SW 1271 (cell line): ENCODE results near the gene LUC7L2.
"Not testable (repeated sequence)": the region's sequence is repeated elsewhere in the genome, so short reads cannot be mapped to it uniquely, and the experiment has no call there.

ENCODE experiments used
- DNase-seq, 2 experiments: peaks; one replicate each; lab custom pipeline; 2025; lab: John Stamatoyannopoulos, UW

Gene LUC7L2

DNA sequence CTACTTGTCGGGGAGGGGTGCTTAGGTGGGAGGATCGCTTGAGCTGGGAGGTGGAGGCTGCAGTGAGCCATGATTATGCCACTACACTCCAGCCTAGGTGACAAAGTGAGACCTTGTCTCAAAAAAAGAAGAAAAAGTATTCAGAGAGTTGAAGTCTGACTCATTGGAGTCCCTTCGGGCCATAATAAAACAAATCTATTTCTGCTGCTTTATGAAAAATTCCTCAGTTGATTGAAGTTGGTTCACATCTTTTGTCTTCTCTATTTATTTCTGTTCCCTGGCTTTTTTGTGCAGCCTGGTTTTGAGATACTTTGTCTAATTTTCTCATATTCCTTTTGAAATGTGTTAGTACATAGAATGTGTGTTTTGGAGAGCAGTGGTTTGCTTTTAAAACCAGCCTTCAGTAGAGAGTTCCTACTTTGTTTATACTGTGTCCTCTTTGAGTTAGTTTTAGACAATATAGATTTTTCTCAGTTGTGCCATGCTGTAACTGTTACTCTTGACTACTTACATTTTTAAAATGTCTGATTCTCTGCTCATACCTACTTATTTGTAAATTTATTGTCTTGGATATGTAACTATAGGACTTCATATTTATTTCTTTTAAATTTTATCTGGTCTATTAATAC is 36.7 kb downstream of the LUC7L2 start:
- no peak for DNase-seq

- no peak for DNase-seq
Measured at GRCh38 chr7:139397192-139397591, 37.5 kb downstream of the LUC7L2 start.

GRCh38 chr7:139403601-139404000 is 43.9 kb downstream of the LUC7L2 start:
- no peak for DNase-seq

DNA sequence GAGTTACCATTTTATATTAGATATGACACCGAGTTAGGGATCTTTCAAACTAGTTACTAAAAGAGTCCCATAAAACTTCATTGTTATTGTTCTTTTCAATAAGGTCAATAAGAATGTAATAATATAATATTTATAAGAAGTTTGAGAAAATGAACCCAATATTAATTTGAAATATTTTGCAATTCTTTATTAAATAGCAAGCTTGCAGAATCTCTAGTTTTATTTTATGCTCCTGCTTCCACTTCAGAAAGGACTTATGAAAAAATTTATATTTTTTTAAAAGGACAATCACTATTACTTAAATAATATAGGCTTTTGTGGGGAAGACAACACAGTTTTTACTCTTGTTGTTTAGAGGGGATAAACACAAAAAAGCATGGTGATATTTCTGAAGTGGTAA is 47.9 kb downstream of the LUC7L2 start:
- DNase-seq = no peak

DNA sequence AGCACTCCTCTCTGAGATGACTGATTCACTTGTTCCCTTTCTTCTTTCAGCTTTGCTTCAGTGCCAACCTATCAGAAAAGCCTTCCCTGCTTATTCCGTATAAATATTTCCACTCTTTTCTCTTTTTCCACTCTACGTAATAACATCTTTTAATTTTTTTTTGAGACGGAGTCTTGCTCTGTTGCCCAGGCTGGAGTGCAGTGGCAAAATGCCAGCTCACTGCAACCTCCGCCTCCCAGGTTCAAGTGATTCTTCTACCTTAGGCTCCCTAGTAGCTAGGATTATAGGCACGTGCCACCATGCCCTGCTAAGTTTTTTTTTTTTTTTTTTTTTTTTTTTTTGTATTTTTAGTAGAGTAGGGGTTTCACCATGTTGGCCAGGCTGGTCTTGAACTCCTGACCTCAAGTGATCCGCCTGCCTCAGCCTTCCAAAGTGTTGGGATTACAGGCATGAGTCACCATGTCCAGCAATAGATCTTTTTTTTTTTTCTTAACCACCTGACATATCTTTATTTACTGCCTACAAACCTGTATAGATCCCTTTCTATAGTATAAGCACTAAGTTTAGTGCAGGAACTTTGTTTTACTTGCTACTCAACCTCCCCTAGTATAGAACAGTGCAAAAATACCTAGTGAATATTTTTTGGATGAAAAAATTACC is 55.2 kb downstream of the LUC7L2 start:
- not testable (repeated sequence) for DNase-seq

DNA sequence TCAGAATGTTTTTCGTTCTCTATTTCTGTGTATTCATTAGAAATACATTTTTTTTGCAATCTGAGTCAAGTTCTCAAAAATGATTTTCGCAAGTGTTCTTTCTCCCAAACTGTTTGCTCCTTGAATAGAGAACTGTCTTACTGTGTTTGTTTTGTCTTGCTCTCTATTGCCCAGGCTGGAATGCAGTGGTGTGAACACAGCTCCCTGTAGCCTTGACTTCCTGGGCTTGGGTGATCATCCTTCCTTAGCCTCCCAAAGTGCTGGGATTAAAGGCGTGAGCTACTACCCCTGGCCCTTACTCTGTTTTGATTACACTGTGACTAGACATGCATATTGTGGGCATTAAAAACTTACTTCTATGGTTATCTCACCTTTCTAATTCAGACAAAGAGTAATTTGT is 56.7 kb downstream of the LUC7L2 start:
- no peak for DNase-seq

DNA sequence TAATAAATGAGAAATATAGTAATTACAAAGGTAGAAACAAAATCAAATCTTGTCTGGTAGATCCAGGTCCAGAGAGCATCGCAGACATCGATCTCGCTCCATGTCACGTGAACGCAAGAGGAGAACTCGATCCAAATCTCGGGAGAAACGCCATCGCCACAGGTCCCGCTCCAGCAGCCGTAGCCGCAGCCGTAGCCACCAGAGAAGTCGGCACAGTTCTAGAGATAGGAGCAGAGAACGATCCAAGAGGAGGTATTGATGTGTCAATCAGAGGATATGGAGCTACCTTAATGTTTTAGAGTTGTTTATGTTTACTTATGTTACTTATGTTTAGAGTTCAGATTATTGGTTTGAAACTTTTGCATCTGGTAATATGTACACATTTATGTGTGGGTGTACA is 57.8 kb downstream of the LUC7L2 start:
- no peak for DNase-seq

- DNase-seq = no peak
Measured at GRCh38 chr7:139421123-139421522, 61.4 kb downstream of the LUC7L2 start.

GRCh38 chr7:139422126-139422525 is 62.4 kb downstream of the LUC7L2 start:
- no peak for DNase-seq

- no peak for DNase-seq
Measured at GRCh38 chr7:139423091-139423490, 63.4 kb downstream of the LUC7L2 start.

- no peak for DNase-seq
Measured at GRCh38 chr7:139424004-139424403, 64.3 kb downstream of the LUC7L2 start.

DNA sequence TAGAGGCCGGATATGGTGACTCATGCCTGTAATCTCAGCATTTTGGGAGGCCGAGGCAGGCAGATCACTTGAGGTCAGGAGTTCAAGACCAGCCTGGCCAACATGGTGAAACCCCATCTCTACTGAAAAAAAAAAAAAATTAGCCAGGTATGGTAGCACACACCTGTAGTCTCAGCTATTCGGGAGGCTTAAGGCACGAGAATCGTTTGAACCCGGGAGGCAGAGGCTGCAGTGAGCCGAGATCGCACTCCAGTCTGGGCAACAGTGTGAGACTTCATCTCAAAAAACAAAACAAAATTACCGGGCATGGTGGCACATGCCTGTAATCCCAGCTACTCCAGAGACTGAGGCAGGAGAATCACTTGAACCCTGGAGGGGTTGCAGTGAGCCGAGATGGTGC is 66.0 kb downstream of the LUC7L2 start:
- DNase-seq = not testable (repeated sequence)

DNA sequence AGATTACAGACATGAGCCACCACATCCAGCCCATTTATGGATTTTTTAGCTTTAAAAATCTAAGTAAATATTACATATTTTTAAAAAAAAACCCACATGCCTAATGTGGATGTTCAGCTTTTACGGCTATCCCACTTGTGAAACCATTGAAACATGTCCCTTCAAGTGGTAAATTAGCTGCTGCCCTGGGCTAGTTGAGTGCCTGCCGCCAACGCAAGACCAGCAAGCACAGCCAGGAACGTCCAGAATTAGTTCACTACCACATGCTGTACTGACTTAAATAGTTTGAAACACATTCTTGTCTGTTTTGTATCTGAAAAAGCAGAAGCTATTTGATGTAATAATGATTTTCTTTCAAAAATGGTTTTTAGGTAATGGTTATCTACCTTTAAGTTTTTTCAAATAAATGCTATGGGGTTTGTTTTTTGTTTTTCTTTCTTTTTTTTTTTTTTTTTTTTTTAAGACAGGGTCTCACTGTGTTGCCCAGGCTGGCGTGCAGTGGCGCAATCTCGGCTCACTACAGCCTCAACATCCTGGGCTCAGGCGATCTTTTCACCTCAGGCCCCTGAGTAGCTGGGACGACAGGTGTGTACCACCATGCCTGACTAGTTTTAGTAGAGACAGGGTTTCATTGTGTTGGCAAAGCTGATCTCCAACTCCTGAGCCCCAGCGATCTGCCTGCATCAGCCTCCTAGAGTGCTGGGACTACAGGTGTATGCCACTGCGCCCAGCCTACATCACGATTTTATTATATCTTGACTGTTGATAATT is 66.7 kb downstream of the LUC7L2 start:
- no peak for DNase-seq

GRCh38 chr7:139427029-139427420 is 67.3 kb downstream of the LUC7L2 start:
- no peak for DNase-seq

- DNase-seq = no peak
Measured at GRCh38 chr7:139427788-139428187, 68.1 kb downstream of the LUC7L2 start.

DNA sequence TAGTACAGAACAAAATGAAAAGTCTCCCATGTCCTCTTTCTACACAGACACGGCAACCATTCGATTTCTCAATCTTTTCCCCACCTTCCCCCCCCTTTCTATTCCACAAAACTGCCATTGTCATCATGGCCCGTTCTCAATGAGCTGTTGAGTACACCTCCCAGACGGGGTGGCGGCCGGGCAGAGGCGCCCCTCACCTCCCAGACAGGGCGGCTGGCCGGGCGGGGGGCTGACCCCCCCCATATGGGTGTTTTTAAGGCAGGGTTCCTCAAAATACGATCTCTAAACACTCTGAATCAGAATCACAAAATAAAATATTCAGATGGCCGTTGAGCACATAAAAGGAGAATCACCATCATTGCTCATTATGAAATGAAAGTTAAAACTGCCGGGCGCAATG is 70.0 kb downstream of the LUC7L2 start:
- not testable (repeated sequence) for DNase-seq

DNA sequence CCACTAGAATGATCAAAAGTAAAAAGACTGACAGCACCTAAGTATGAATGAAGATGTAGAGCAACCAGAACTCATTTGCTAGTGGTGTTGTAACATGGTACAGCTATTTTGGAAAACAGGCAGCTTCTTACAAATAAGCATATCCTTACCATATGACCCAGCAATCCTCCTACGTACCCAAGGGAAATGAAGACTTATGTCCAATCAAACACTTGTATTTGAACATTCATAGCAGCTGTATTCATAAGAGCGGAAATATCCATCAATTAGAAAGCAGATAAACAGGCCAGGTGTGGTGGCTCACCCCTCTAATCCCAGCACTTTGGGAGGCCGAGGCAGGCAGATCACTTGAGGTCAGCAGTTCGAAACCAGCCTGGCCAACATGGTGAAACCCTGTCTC is 70.7 kb downstream of the LUC7L2 start:
- no peak for DNase-seq

- DNase-seq = no peak
Measured at GRCh38 chr7:139431010-139431409, 71.3 kb downstream of the LUC7L2 start.

DNA sequence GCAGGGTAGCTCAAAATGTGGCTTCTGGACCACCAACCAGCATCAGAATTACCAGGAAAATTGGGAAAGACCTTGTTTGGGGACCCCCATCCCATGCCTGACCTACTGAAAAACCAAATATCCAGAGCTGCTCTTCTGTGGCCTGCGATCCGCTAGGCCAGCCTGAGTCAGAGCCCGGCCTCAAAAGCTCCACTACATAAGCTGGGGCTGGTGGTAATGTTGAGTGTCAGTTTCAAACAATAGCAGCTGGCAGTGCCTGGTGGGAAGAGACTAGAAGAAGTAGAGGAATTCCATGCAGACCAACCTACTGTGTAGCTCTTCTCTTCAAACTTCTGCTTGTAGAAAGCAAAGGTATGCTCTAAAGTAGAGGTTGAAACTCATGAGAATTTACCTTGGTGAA is 71.8 kb downstream of the LUC7L2 start:
- no peak for DNase-seq

DNA sequence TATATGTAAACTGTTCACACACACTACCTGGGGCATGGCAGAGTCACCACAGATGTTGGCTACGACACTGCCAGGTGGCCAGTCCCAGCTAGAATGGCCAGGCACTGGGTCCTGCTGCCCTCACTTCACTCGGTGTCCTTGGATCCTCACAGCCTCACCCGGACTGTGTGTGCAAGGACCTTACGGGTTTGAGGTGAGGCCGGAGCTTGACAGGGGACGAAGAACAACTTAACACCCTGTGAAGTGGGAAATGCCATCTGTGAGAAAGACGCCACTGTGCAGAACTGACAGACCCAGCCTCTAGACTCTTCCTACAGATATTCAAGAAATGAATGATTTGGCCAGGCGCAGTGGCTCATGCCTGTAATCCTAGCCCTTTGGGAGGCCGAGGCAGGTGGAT is 77.1 kb downstream of the LUC7L2 start:
- DNase-seq = no peak

DNA sequence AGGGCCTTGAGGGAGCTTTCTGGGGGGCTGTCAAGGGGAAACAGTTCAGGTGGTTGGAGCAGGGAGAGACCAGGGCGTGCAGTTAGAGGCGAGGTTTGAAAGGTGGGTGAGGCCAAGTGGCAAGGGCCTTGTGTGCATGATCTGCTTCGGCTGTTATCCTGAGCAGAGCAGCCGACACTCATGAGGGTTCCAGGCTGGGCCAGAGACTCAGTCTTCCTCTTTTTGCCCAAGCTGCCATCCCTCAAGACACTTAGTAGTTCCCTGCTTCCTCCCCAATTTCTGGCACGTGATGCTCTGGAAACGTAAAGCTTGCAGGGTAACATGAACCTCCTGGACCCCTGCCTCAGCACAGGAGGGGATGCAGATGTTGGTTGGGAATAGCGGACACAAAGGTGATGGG is 79.7 kb downstream of the LUC7L2 start:
- no peak for DNase-seq

DNA sequence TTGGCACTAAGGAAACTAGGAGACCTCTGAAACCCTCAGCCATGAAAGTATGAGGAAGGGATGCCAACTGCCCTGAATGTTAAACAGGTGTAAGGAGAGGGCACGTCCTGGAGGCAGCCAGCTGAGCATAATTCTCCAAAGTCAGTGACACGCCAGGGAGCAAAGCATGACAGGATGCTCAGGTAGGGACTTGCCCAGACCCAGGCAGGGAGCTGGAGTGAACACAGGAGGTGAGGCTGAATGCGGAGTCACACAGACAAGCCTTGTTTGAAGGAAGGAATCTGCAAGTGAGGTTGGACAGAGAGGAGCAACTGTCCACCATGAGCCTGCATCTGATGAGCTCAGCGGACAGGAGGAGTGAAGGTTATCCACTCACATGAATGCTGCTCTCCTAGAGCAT is 82.3 kb downstream of the LUC7L2 start:
- DNase-seq = no peak
